Measurements from ENCODE around the gene RORC. TPM values are rescaled to one million over a fixed set of nuclear protein-coding genes. Genes with fewer than 3 reads are reported as not detected.

The RORC gene
- total and polyA plus RNA-seq, 2 donors (not counting 1 experiment from before 2014, with no cell fraction given): 0.17 TPM; not detected in 1

DNA sequence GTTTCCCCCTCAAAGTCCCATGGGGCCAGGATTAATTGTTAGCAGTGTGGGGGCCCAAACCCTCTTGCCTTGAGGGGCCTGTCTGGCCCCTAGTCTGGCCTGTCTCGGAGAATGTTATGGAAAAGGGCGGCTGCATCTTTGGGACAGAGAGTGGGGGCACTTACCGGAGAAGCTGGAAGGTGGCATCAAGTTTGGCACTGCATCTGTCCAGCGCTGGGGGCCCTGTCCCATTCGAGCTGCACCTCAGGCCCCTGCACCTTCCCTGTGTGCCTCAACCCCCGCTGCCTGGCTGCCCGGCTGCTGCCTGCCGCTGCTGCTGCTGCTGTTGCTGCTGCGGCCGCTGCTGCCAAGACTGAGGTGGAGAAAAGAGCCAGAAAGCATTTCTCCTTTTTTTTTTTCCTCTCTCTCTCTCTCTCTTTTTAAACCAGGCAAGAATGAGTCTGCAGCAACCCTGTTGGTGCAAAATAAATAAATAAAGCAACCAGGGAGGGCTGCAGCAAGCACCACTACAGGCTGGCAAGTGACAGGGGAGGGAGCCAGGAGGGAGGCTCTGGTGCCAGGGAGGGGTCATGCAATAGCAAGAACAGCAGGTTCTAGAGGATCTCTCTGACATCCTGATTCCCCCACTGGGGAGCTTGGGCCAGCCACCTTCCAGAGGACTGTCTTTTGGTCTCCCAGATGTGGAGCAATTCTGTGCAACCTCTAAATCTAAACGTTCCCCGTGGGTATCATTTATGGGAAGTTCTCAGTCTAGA, 26.4 kb downstream of the RORC start, which contains the start of gene LINGO4:
Gene LINGO4, minus strand, starts transcription at position 354 of the 755 bp plus-strand sequence. CDS start 2,715 bp downstream, outside the sequence.
- no peak for DNase-seq (ENCODE audit: low read depth in 2 of 2)
- Histone ChIP-seq H3K36me3 (ENCODE audit: control insufficient read depth, insufficient read depth, low read length) (no peaks in the 10 kb centered on the region), H3K27me3 (ENCODE audit: control insufficient read depth, insufficient read depth, low read length) (peaks cover 56% of the 10 kb centered on the region), H3K79me2 (ENCODE audit: control insufficient read depth, insufficient read depth, low read length) (no peaks in the 10 kb centered on the region), H2AFZ (ENCODE audit: low read length) (no peak within 1 kb of the TSS), H3K4me2 (ENCODE audit: extremely low read depth, insufficient read depth, low read length) (no peak within 1 kb of the TSS), H3K4me3 (replicated peaks in 1 of 4; ENCODE audit: control extremely low read depth in 1 of 4, insufficient read depth in 1 of 4, low read depth in 3 of 4, low read length in 4 of 4) (no peak within 1 kb of the TSS), H3K9me3 (ENCODE audit: control insufficient read depth, insufficient read depth, low read depth, low read length) (no peaks in the 10 kb centered on the region), H3K4me1 (ENCODE audit: control insufficient read depth, extremely low read depth, insufficient read depth, low read length) (no peaks in the 10 kb centered on the region), H3K9ac (ENCODE audit: insufficient read depth, low read length) (no peak within 1 kb of the TSS), H3K27ac (ENCODE audit: insufficient read depth, low read length) (no peak within 1 kb of the TSS), H4K20me1 (ENCODE audit: control insufficient read depth, extremely low read depth, insufficient read depth, low read length) (no peaks in the 10 kb centered on the region)
- TF ChIP-seq CTCF (conservative IDR thresholded peaks at IDR 0.05 in 1 of 2, IDR thresholded peaks at IDR 0.05 in 1 of 2; ENCODE audit: low read depth in 1 of 2, low read length in 2 of 2) (no peak), EZH2 (IDR thresholded peaks at IDR 0.05; ENCODE audit: low read length, missing control alignments) (no peak)

DNA sequence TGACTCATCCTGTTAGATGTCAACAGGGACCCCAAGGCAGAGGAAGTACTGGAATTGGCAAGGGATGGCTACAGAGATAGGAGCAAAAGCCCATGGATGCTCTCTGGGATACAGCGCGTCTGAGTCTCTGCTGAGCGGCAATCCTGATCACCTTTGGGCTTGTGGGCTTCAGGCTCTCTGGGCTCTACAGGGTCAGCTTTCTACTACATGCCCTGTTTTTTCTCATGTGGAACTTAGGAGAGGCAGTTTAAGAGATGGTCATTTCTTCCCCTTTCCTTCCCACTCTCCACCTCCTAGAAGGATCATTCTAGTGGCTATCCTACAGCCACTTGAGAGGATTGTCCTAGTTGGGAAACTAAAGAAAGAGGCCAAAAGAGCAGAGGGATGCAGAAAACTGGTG, 27.7 kb downstream of the RORC start:
- H3K27ac ChIP-seq (ENCODE audit: insufficient read depth, low read length): no peak overlapping the region
- no peaks in the 10 kb centered on the region for H4K20me1 ChIP-seq (ENCODE audit: control insufficient read depth, extremely low read depth, insufficient read depth, low read length)
- no peak overlapping the region for H3K4me3 ChIP-seq (replicated peaks in 1 of 4; ENCODE audit: control extremely low read depth in 1 of 4, insufficient read depth in 1 of 4, low read depth in 3 of 4, low read length in 4 of 4)

GRCh38 chr1:151803164-151803563, 28.4 kb downstream of the RORC start:
- Histone ChIP-seq H3K79me2 (ENCODE audit: control insufficient read depth, insufficient read depth, low read length) (no peaks in the 10 kb centered on the region), H3K4me1 (ENCODE audit: control insufficient read depth, extremely low read depth, insufficient read depth, low read length) (no peaks in the 10 kb centered on the region), H3K9me3 (ENCODE audit: control insufficient read depth, insufficient read depth, low read depth, low read length) (no peaks in the 10 kb centered on the region), H3K4me2 (ENCODE audit: extremely low read depth, insufficient read depth, low read length) (no peak overlapping the region), H4K20me1 (ENCODE audit: control insufficient read depth, extremely low read depth, insufficient read depth, low read length) (no peaks in the 10 kb centered on the region), H2AFZ (ENCODE audit: low read length) (no peak overlapping the region), H3K27me3 (ENCODE audit: control insufficient read depth, insufficient read depth, low read length) (peaks cover 71% of the 10 kb centered on the region), H3K27ac (ENCODE audit: insufficient read depth, low read length) (no peak overlapping the region), H3K4me3 (replicated peaks in 1 of 4; ENCODE audit: control extremely low read depth in 1 of 4, insufficient read depth in 1 of 4, low read depth in 3 of 4, low read length in 4 of 4) (no peak overlapping the region), H3K9ac (ENCODE audit: insufficient read depth, low read length) (no peak overlapping the region), H3K36me3 (ENCODE audit: control insufficient read depth, insufficient read depth, low read length) (no peaks in the 10 kb centered on the region)
- TF ChIP-seq EZH2 (IDR thresholded peaks at IDR 0.05; ENCODE audit: low read length, missing control alignments) (no peak), CTCF (conservative IDR thresholded peaks at IDR 0.05 in 1 of 2, IDR thresholded peaks at IDR 0.05 in 1 of 2; ENCODE audit: low read depth in 1 of 2, low read length in 2 of 2) (no peak)
- no peak for DNase-seq (ENCODE audit: low read depth in 2 of 2)

More for the DNA sequence above, 27.7 kb downstream of the RORC start:
- Histone ChIP-seq H3K9me3 (ENCODE audit: control insufficient read depth, insufficient read depth, low read depth, low read length) (no peaks in the 10 kb centered on the region), H3K27me3 (ENCODE audit: control insufficient read depth, insufficient read depth, low read length) (peaks cover 69% of the 10 kb centered on the region), H3K79me2 (ENCODE audit: control insufficient read depth, insufficient read depth, low read length) (no peaks in the 10 kb centered on the region), H3K4me2 (ENCODE audit: extremely low read depth, insufficient read depth, low read length) (no peak overlapping the region), H2AFZ (ENCODE audit: low read length) (no peak overlapping the region), H3K9ac (ENCODE audit: insufficient read depth, low read length) (no peak overlapping the region), H3K4me1 (ENCODE audit: control insufficient read depth, extremely low read depth, insufficient read depth, low read length) (no peaks in the 10 kb centered on the region), H3K36me3 (ENCODE audit: control insufficient read depth, insufficient read depth, low read length) (no peaks in the 10 kb centered on the region)
- no peak for DNase-seq (ENCODE audit: low read depth in 2 of 2)
- TF ChIP-seq EZH2 (IDR thresholded peaks at IDR 0.05; ENCODE audit: low read length, missing control alignments): no peak
- TF ChIP-seq CTCF (conservative IDR thresholded peaks at IDR 0.05 in 1 of 2, IDR thresholded peaks at IDR 0.05 in 1 of 2; ENCODE audit: low read depth in 1 of 2, low read length in 2 of 2): no peak

Measured in fibroblast of lung (primary cell).